Mucosa of descending colon (tissue), 3 donors: ENCODE data around the gene POTEC. TPM values are rescaled to one million over a fixed set of nuclear protein-coding genes. Genes with fewer than 3 reads are reported as not detected.
"Not testable (repeated sequence)": the region's sequence is repeated elsewhere in the genome, so short reads cannot be mapped to it uniquely, and the experiment has no call there.

Experiments used
- ATAC-seq: fragments of 200-7000 bp; cut with Tn5 transposase; one replicate; pipeline ENCODE4 v1.9.1; 2020; ENCODE audit warnings: mild to moderate bottlenecking, moderate library complexity
- DNase-seq, 3 donors: peaks; one replicate each; pipeline ENCODE4 v3.0.0-alpha.2; 2020
- H3K36me3 ChIP-seq: fragments of 200-600 bp; one replicate; pipeline ENCODE4 v1.8.0; 2021; ENCODE audit warnings: low read depth, mild to moderate bottlenecking
- H3K4me1 ChIP-seq: fragments of 200-600 bp; one replicate; pipeline ENCODE4 v1.8.0; 2021; ENCODE audit warnings: low read depth, mild to moderate bottlenecking
- H3K4me3 ChIP-seq: fragments of 200-600 bp; one replicate; pipeline ENCODE4 v1.8.0; 2021; ENCODE audit warnings: mild to moderate bottlenecking
- H3K9me3 ChIP-seq: fragments of 200-600 bp; one replicate; pipeline ENCODE4 v1.8.0; 2021; ENCODE audit warnings: mild to moderate bottlenecking
- intact Hi-C, 2 donors: fragments of 100-400 bp; cut with DNase I in 1 of 2; cut with micrococcal nuclease in 1 of 2; formaldehyde crosslinking; loops; one replicate each; pipeline versions ENCODE4 v1.11.0 to v1.11.1; 2022; cut with DNase I, micrococcal nuclease
- long read RNA-seq, 2 donors: library from polyadenylated mRNA; unstranded; transcript quantifications; one replicate each; pipeline ENCODE4 v2.0.0, GENCODE V29; 2019 to 2021
- total RNA-seq, 3 donors: library from RNA; stranded (reverse); fragmentation: NEBNext Ultra II Directional in 2 of 3; extraction: Animal tissue kit (Norgen Biotek cat#: 25700) in 2 of 3; gene quantifications; one replicate each; pipeline versions ENCODE4 v1.2.1 to v1.2.4, GENCODE V29; 2021 to 2023
- TF ChIP-seq, protein P1 (sequence below): fragments of 200-600 bp; IDR thresholded peaks from one replicate; pipeline ENCODE4 v1.8.0; 2022; ENCODE audit warnings: antibody characterized with exemption, mild to moderate bottlenecking
- donor health status: DM: no; HTN: no; CAD: no; lungs with moderate emphysema.
- donor health status: DM: no; HTN: no; CAD: no.
- donor health status: DM: no; HTN: yes; CAD: no.

Gene POTEC
- total RNA-seq: not detected
- long read RNA-seq, donor 1: 0 reads
- long read RNA-seq, donor 2: 0 reads

DNA sequence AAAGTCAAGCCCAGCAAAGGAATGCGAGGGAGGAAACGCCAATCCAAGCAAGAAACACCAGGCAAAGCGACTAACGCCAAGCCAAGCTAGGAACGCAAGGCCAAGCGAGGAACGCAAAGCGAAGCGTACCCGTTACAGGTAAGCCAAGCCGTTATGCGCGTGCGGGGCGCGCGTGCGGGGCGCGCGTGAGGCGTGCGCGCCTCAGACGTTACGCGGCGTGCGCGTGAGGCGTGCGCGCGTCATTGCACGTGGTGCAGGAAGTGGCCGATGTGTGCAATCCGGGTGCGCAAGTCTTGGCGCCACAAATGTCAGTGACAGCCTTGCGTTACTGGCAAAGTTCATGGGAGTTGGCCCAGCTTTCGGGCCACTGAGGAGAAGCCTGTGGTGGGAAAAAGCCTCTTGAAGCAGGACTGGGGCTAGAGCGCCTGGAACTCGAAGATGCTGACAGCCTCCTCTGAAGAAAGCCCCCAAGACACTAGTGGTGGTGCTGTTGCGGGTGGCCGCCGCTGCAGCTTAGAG, at the start of gene POTEC:
Gene POTEC, minus strand, starts transcription at position 155 of the 519 bp plus-strand sequence. CDS start 454 bp downstream, outside the sequence.
- ATAC-seq, H3K4me3 ChIP-seq, intact Hi-C loops, DNase-seq, H3K4me1 ChIP-seq, H3K36me3 ChIP-seq, H3K9me3 ChIP-seq: not testable (repeated sequence)

DNA sequence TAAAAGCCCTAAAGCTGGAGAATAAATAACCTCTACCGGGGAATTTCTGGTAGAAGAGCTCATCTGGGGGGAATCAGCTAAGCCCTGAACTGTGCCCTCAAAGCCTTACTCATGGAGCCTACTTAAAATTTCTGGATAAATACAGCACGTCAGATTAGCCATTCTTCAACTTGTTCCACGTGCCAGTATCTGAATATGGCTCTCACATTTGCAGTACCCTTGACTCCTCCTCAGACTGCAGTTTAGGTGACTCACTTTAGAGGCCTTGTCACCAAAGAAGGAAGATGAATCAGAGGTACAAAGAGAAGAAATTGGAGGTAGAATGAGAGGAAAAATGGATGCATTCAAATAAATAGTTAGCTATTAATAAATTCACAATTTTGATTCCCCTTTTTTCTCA, 34.6 kb upstream of the POTEC start:
- TF ChIP-seq, protein P1, sequence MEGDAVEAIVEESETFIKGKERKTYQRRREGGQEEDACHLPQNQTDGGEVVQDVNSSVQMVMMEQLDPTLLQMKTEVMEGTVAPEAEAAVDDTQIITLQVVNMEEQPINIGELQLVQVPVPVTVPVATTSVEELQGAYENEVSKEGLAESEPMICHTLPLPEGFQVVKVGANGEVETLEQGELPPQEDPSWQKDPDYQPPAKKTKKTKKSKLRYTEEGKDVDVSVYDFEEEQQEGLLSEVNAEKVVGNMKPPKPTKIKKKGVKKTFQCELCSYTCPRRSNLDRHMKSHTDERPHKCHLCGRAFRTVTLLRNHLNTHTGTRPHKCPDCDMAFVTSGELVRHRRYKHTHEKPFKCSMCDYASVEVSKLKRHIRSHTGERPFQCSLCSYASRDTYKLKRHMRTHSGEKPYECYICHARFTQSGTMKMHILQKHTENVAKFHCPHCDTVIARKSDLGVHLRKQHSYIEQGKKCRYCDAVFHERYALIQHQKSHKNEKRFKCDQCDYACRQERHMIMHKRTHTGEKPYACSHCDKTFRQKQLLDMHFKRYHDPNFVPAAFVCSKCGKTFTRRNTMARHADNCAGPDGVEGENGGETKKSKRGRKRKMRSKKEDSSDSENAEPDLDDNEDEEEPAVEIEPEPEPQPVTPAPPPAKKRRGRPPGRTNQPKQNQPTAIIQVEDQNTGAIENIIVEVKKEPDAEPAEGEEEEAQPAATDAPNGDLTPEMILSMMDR: no peak
- intact Hi-C loops: no loop called here
- ATAC-seq: no peak
- no peak for DNase-seq
- Histone ChIP-seq H3K36me3 (no peaks in the 10 kb centered on the region), H3K9me3 (no peaks in the 10 kb centered on the region), H3K4me1 (no peaks in the 10 kb centered on the region), H3K4me3 (no peak overlapping the region)

DNA sequence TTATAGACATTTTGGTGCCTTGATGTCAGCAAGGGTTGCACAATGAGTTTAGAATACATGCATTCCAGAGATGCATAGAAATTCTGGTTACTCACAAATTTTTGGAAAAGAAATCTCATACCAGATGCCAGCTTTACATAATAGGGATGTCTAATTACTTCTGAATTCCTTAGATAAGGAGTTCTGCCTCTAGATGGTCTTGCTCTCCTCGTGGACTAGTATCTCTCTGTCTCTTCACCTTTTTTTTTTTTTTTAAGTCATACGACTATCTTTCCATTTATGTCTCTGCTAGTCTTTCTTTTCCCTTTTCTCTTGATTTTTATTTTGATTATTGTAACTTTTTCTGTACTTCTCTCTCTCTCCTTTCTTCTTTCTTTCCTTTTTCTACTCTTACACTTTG, 16.1 kb upstream of the POTEC start:
- H3K4me1 ChIP-seq, H3K4me3 ChIP-seq, H3K9me3 ChIP-seq, H3K36me3 ChIP-seq, intact Hi-C loops, DNase-seq, ATAC-seq: not testable (repeated sequence)

DNA sequence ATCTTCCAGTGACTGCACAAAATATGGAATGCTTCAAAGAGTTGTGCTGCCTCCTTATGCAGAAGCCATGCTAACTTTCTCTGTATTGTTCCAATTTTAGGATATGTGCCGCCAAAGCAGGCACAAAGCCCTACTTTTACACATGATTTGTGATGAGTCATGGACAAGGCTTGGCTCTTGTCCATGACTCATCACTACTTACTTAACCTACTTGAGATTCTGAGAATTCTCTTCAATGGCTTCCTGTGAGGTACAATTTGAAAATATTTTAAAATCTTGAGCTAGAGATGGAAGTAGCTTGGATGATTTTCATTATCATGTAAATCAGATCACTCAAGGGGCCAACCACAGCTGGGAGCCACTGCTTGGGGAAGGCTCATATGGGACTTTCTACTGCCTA, 11.7 kb downstream of the POTEC start:
- H3K4me1 ChIP-seq, H3K4me3 ChIP-seq, H3K9me3 ChIP-seq, DNase-seq, ATAC-seq, intact Hi-C loops, H3K36me3 ChIP-seq: not testable (repeated sequence)

DNA sequence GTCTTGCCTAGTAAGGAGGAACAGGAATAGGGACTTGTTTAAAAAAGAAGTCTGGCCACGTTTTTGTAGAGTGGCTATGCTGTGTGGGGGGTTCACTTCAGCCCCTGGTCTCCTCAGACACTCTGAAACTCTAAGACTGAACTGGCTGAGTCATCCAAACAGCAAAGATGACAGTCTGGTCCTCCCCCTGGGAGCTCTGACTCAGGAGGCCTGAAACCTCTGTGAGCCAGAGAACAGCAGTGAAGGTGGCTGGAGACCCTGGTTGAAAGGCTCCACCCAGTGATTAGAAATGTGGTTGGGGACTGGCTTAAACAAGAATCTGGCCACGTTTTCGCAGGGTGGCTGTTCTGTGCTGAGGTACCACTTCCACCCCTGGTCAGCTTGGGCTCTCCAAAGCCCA, 32.7 kb downstream of the POTEC start:
- H3K36me3 ChIP-seq, intact Hi-C loops, ATAC-seq, DNase-seq, H3K4me1 ChIP-seq, H3K9me3 ChIP-seq, H3K4me3 ChIP-seq: not testable (repeated sequence)

DNA sequence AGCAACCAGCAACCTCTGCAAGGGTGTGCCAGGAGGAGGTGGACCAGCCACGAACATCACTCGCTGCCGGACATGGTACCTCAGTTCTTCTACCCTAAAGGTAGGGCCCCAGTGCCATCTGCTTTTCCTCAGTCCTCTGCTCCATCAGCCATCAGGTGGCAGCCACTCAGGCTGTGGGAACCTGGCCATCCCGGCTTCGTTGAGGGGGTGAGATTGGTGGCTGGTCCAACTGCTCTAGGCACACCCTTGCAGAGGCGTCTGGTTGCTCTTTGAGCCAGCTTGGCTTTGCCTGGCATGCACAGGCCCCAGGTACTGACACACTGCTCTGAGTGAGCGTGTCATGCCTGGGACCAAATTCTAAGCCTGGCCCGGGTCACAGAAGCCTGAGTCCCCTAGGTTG, 39.7 kb downstream of the POTEC start:
- ATAC-seq, H3K9me3 ChIP-seq, H3K4me3 ChIP-seq, H3K4me1 ChIP-seq, DNase-seq, intact Hi-C loops, H3K36me3 ChIP-seq: not testable (repeated sequence)

DNA sequence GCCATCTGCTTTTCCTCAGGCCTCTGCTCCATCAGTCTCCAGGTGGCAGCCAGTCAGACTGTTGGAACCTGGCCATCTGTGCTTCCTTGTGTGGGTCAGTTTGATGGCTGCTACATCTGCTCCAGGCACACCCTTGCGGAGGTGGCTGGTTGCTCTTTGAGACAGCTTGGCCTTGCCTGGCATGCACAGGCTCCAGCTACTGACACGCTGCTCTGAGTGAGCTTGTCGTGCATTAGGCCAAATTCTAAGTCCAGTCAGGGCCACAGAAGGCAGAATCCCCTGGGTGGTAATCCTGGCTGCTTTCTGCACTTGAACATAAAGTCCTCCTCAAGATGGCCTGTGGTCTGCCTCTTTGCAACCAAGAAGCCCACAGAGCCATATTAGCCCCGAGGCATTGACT, 41.5 kb downstream of the POTEC start:
- H3K36me3 ChIP-seq, ATAC-seq, H3K9me3 ChIP-seq, H3K4me1 ChIP-seq, H3K4me3 ChIP-seq, intact Hi-C loops: not testable (repeated sequence)
- DNase-seq: peak in 1 of 3 donors; percentile 5

DNA sequence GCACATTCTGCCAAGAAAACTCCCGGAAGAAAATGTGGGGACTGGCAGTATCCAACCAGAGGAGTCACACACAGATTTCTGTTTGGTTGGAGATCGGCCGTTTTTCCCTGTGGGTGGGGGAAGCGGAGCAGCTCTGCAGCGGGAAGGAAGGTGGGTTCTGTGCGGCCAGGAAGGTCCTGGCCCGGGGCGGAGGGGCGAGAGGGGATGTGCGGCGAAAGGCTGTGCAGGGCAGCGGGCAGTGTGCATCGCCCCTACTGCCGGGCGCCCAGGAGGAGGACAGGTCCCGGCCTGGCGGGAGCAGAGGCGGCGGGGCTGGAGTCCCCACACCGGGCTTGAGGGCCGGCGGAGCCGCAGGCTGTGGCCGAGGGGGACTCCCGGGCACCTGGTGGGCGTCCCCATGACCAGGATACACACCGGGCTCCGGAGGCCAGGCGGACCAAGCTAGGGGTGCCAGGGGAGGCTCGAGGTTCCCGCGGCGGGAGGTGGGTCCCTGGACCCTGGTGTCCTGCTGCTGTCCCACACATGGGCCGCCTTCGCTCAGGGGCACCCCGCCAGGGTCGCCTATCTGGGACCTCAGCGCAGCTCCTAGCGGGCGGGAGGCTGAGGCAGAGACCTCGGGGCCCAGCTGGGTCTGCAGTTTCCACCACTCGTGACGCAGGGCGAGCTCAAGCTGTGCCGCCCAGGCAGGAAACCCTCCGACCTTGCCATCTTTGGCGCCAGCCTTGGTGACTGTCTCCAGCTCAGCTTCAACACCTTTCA, 54.0 kb downstream of the POTEC start:
- intact Hi-C loops, H3K4me1 ChIP-seq, H3K9me3 ChIP-seq, ATAC-seq, H3K4me3 ChIP-seq, DNase-seq, H3K36me3 ChIP-seq: not testable (repeated sequence)

DNA sequence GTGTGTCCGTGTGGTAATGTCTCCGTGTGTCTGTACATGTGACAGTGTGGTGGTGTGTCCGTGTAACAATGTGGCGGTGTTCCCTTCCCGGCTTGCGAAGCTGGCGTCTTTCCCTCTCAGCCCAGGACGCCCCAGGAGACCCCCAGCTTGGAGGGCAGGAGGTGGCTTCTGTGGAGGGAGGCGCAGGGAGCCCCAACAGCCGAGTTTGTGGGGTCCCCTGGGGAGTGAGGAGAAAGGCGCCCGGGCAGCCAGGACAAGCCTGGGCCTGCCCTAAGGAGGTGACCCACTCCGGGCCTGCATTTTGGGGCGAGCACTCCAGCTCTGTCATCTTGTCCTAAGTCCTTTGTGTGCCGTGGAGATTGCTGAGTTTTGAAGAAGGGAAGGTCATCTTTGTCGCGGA, 54.6 kb downstream of the POTEC start:
- H3K9me3 ChIP-seq, DNase-seq, H3K4me3 ChIP-seq, ATAC-seq, H3K4me1 ChIP-seq, intact Hi-C loops, H3K36me3 ChIP-seq: not testable (repeated sequence)

DNA sequence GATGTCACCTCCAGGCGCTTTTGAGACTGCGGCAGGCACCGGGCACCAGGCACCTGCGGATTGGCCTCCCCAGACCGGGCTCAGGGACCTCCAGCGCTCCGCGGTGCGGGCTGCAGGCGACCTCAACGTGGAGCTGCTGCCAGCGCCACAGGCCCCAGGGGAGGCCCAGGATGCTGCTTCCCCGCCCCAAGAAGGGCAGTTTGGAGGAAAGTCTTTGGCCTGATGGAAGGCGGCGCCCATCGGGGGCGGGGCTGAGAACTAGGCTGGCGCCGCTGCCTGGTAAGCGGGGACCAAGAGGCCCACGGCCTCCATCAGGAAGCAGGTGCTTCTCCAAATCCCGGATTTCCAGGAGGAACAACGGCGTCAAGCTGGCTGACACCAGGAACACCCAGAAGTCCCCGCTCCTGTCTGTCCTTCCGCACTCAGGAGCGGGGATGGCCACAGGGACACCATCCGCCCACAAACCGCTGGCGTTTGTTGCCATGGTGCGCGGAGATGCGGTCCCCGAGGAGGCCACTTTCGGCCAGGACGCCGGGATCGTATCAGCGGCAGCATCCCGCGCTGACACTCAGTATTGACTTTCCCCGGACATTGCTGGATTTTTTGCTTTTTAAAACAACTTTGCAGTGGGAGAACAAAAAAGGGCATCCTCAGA, 56.3 kb downstream of the POTEC start:
- DNase-seq, ATAC-seq, H3K4me3 ChIP-seq, intact Hi-C loops, H3K9me3 ChIP-seq, H3K4me1 ChIP-seq, H3K36me3 ChIP-seq: not testable (repeated sequence)

DNA sequence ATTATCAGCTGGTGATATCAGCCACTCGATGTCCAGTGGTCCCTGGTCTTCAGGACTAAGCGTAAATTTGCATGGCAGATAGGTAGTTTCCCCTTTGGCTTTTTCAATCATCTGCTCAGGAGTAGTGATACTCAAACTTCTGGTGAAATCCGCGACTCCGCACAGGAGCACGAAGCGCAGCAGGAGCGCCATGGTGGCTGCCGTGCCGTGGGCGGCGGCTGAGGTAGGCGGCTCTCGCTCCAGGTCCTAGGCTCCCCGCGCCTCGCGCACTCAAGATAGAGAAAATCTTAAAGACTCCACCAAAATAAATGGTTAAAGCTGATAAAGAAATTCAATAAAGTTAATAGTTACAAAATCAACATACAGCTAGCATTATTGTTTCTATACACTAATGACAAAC, 64.3 kb downstream of the POTEC start:
- H3K36me3 ChIP-seq, H3K4me1 ChIP-seq, DNase-seq, H3K9me3 ChIP-seq, intact Hi-C loops, ATAC-seq, H3K4me3 ChIP-seq: not testable (repeated sequence)

DNA sequence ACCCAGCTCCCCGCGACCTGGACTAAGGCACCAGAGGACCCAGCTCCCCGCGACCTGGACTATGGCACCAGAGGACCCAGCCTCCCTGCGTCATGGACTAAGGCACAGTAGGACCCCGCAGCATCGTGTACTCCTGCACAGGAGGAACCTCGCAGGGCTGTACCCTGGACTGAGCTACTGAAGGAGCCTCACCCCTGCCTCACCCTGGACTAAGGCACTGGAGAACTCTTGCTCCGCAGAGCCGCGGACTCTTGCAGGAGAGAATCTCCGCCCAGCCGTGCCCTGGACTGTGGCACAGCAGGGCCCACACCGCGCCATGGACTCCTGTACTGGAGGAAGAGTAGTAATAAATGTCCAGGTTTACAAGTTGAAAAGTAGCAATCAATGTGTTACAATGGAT, 67.9 kb downstream of the POTEC start:
- ATAC-seq, H3K36me3 ChIP-seq, H3K4me3 ChIP-seq, H3K4me1 ChIP-seq, intact Hi-C loops, H3K9me3 ChIP-seq, DNase-seq: not testable (repeated sequence)

DNA sequence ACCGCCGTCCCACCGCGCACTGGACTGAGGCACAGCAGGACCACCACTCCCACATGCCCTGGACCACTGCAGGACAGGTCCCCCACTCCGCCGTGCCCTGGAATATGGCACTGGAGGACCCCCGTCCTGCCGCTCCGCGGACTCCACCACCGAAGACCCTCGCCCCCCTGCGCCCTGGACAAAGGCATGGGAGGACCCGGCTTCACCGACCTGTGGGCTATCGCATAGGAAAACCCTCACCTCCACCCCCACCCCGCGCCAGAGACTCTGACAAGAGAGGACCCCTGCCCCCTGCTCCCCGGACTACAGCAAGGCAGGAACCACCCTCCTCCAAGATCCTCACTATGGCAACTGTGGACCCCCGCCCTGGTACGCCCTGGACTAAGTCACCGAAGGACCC, 68.6 kb downstream of the POTEC start:
- ATAC-seq, H3K36me3 ChIP-seq, DNase-seq, intact Hi-C loops, H3K4me1 ChIP-seq, H3K9me3 ChIP-seq, H3K4me3 ChIP-seq: not testable (repeated sequence)
